ENCODE measurements around the gene HERC3. TPM values are rescaled to one million over a fixed set of nuclear protein-coding genes. Genes with fewer than 3 reads are reported as not detected.

Gene HERC3
- total and polyA plus RNA-seq, 2 donors (not counting 1 experiment from before 2014, with no cell fraction given) = 24.0 to 78.1 TPM

DNA sequence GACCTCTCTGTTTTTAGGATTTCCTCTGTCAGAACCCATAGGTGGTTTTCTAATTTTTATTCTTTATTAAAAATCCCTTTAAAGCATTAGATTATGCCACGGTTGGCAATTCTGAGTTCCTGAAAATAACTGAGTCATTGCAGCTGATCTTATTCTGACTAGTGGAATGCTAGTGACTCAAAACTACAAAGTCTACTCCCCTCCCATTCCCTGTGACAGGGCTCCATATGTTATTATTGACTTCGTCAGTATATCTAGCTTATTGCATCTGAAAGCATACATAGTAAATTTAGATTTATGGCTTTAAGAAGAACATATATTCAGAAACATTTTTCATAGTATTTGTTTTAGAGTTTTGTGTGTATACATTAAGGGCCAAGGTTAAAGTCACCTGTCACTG is 38.5 kb downstream of the HERC3 start:
- H3K4me1 Mint-ChIP-seq = peaks cover 19% of the 10 kb centered on the region
- TF ChIP-seq EZH2 (IDR thresholded peaks at IDR 0.05; ENCODE audit: borderline replicate concordance, insufficient read depth, low read depth, low read length, poor library complexity, severe bottlenecking) (no peak), CTCF (IDR thresholded peaks at IDR 0.05) (no peak)
- Histone ChIP-seq H3K27ac (ENCODE audit: low read length in 2 of 2) (no peak overlapping the region), H3K36me3 (replicated peaks in 1 of 2; ENCODE audit: control extremely low read depth in 1 of 2, control insufficient read depth in 1 of 2, extremely low read depth in 1 of 2, insufficient read depth in 2 of 2, low read length in 1 of 2) (peaks cover 0 to 2% of the 10 kb centered on the region in 2 experiments), H3K79me2 (ENCODE audit: control insufficient read depth, insufficient read depth, low read length) (peaks cover 12% of the 10 kb centered on the region), H3K4me3 (ENCODE audit: control extremely low read depth in 1 of 5, extremely low read depth in 1 of 5, insufficient read depth in 1 of 5, low read depth in 2 of 5, low read length in 4 of 5) (no peak overlapping the region), H3K4me2 (replicated peaks; ENCODE audit: low read depth, low read length, poor library complexity, severe bottlenecking) (no peak overlapping the region), H3K9ac (ENCODE audit: low read length) (no peak overlapping the region), H3K9me3 (ENCODE audit: control extremely low read depth in 1 of 3, control insufficient read depth in 2 of 3, insufficient read depth in 1 of 3, low read length in 2 of 3) (peaks cover 3 to 14% (median 11%) of the 10 kb centered on the region in 3 donors), H3K27me3 (replicated peaks in 1 of 4; ENCODE audit: control extremely low read depth in 1 of 4, control insufficient read depth in 3 of 4, insufficient read depth in 4 of 4, low read length in 3 of 4) (no peaks in the 10 kb centered on the region), H4K20me1 (ENCODE audit: control insufficient read depth, insufficient read depth, low read length, poor library complexity, severe bottlenecking) (peaks cover 24% of the 10 kb centered on the region), H2AFZ (ENCODE audit: insufficient read depth, low read depth, low read length, poor library complexity, severe bottlenecking) (no peak overlapping the region), H3K4me1 (ENCODE audit: control insufficient read depth in 2 of 2, insufficient read depth in 2 of 2, low read length in 2 of 2) (peaks cover 0 to 6% of the 10 kb centered on the region in 2 donors)
- H3K27me3 Mint-ChIP-seq = no peaks in the 10 kb centered on the region
- intact Hi-C loops (cut with micrococcal nuclease) = no loop called here
- peaks cover 5% of the 10 kb centered on the region for H3K9me3 Mint-ChIP-seq (ENCODE audit: insufficient read depth)
- POLR2A ChIA-PET = no interaction called here
- ATAC-seq (ENCODE audit: low read depth) (no peak), DNase-seq (no peak)
- CTCF ChIA-PET = interaction anchor here (0.7 kb wide), 1 partner anchor 94 kb away, joined by 3 read pairs; no protein-coding TSS in a partner anchor
- WGBS (ENCODE audit: insufficient coverage) = no CpG with 5 or more reads among the region's 2 CpGs
- no peak overlapping the region for H3K4me3 Mint-ChIP-seq
- H3K27ac Mint-ChIP-seq = no peak overlapping the region

GRCh38 chr4:88643932-88644331 is 51.7 kb downstream of the HERC3 start:
- Histone ChIP-seq H3K4me1 (ENCODE audit: control insufficient read depth in 2 of 2, insufficient read depth in 2 of 2, low read length in 2 of 2) (peaks cover 4 to 11% of the 10 kb centered on the region in 2 donors), H3K36me3 (replicated peaks in 1 of 2; ENCODE audit: control extremely low read depth in 1 of 2, control insufficient read depth in 1 of 2, extremely low read depth in 1 of 2, insufficient read depth in 2 of 2, low read length in 1 of 2) (no peaks in the 10 kb centered on the region), H3K4me2 (replicated peaks; ENCODE audit: low read depth, low read length, poor library complexity, severe bottlenecking) (no peak overlapping the region), H3K27me3 (replicated peaks in 1 of 4; ENCODE audit: control extremely low read depth in 1 of 4, control insufficient read depth in 3 of 4, insufficient read depth in 4 of 4, low read length in 3 of 4) (no peaks in the 10 kb centered on the region), H3K27ac (ENCODE audit: low read length in 2 of 2) (no peak overlapping the region), H4K20me1 (ENCODE audit: control insufficient read depth, insufficient read depth, low read length, poor library complexity, severe bottlenecking) (peaks cover 15% of the 10 kb centered on the region), H3K9me3 (ENCODE audit: control extremely low read depth in 1 of 3, control insufficient read depth in 2 of 3, insufficient read depth in 1 of 3, low read length in 2 of 3) (peaks cover 5 to 9% (median 8%) of the 10 kb centered on the region in 3 donors), H3K4me3 (ENCODE audit: control extremely low read depth in 1 of 5, extremely low read depth in 1 of 5, insufficient read depth in 1 of 5, low read depth in 2 of 5, low read length in 4 of 5) (no peak overlapping the region), H2AFZ (ENCODE audit: insufficient read depth, low read depth, low read length, poor library complexity, severe bottlenecking) (no peak overlapping the region), H3K79me2 (ENCODE audit: control insufficient read depth, insufficient read depth, low read length) (peaks cover 5% of the 10 kb centered on the region), H3K9ac (ENCODE audit: low read length) (no peak overlapping the region)
- POLR2A ChIA-PET = no interaction called here
- 100% methylated on average over 1 of the region's 2 CpGs for WGBS (ENCODE audit: insufficient coverage)
- CTCF ChIA-PET = no interaction called here
- no peak for ATAC-seq (ENCODE audit: low read depth)
- no peaks in the 10 kb centered on the region for H3K27me3 Mint-ChIP-seq
- no peak for DNase-seq
- peaks cover 35% of the 10 kb centered on the region for H3K4me1 Mint-ChIP-seq
- H3K27ac Mint-ChIP-seq = no peak overlapping the region
- H3K4me3 Mint-ChIP-seq = no peak overlapping the region
- peaks cover 5% of the 10 kb centered on the region for H3K9me3 Mint-ChIP-seq (ENCODE audit: insufficient read depth)
- TF ChIP-seq EZH2 (IDR thresholded peaks at IDR 0.05; ENCODE audit: borderline replicate concordance, insufficient read depth, low read depth, low read length, poor library complexity, severe bottlenecking) (no peak), CTCF (IDR thresholded peaks at IDR 0.05) (no peak)
- intact Hi-C loops (cut with micrococcal nuclease) = no loop called here
